ENCODE results near the gene C11orf71.

The C11orf71 gene

DNA sequence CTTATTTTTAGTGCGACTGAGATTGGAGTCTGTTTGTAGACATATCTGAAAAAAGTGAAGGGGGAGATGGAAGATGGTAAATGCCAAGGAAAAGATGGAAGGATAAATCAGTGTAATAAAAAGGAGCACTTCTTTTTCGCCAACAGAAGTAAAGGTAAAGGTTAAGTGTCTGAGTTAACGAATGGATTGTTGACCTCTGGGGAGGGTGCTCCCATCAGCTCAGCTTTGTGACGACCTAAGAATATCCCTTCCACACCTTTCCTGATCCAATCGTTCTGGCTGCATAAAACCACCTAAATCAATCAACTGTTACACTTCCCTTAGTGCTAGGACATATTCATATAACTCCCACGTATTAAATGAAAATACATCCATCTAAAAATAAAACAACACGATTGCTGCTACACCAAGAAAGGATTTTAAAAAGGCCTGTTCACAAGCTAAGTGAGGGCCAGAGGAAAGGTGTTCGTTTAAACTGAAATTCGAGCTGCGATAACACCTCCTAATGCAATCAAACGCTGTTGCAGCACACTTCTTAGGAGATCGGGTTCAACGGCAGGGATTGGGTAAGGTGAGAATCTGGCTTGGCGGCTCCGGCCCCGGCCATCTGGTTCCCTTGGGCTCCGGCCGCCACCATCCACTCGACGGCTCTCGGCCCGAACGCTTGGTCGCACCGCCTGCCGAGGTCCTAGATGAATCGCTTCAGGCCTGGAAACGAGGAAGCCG is 658 bp downstream of the C11orf71 start:
- peak overlapping the region; percentile 94 for H4K8ac ChIP-seq (ENCODE audit: low read depth, low read length)
- H3K79me2 ChIP-seq (ENCODE audit: control insufficient read depth, insufficient read depth, low read length, poor library complexity): peaks cover 11% of the 10 kb centered on the region
- H3K9ac ChIP-seq (ENCODE audit: low read length): peak overlapping the region; percentile 88
- peak overlapping the region; percentile 91 for H2BK5ac ChIP-seq (ENCODE audit: low read depth, low read length, poor library complexity)
- peaks cover 2 to 3% of the 10 kb centered on the region in 2 experiments for H3K4me1 ChIP-seq (ENCODE audit: control insufficient read depth in 1 of 2, insufficient read depth in 2 of 2, low read length in 2 of 2)
- H4K12ac ChIP-seq (ENCODE audit: low read depth, low read length): peak overlapping the region; percentile 82
- H3K27ac ChIP-seq (ENCODE audit: low read depth, low read length): peak overlapping the region; percentile 97
- no peaks in the 10 kb centered on the region for H3K9me3 ChIP-seq (ENCODE audit: insufficient read depth, low read depth, low read length)
- H3K36me3 ChIP-seq (ENCODE audit: control insufficient read depth in 1 of 2, insufficient read depth in 2 of 2, low read length in 2 of 2): peaks cover 0 to 2% of the 10 kb centered on the region in 2 experiments
- H2AK5ac ChIP-seq (ENCODE audit: low read length): peak overlapping the region; percentile 61
- peak overlapping the region; percentile 91 for H3K14ac ChIP-seq (ENCODE audit: low read length)
- peak overlapping the region; percentile 88 for H4K91ac ChIP-seq (ENCODE audit: low read depth, low read length)
- peak overlapping the region; percentile 59 for H3K4me2 ChIP-seq (ENCODE audit: low read length)
- peaks cover 13% of the 10 kb centered on the region for H3K79me1 ChIP-seq (ENCODE audit: low read length)
- H2AFZ ChIP-seq (ENCODE audit: insufficient read depth, low read length, poor library complexity): peak overlapping the region; percentile 18
- H3K4me3 ChIP-seq (ENCODE audit: low read depth, low read length): peak overlapping the region; percentile 77
- H3K27me3 ChIP-seq (ENCODE audit: insufficient read depth, low read length): no peaks in the 10 kb centered on the region
- peak overlapping the region; percentile 28 for H2BK12ac ChIP-seq (ENCODE audit: low read length)
- no peak for DNase-seq
- H3K23ac ChIP-seq (ENCODE audit: low read length): no peak overlapping the region
- H3K18ac ChIP-seq (ENCODE audit: low read length): peak overlapping the region; percentile 92
- H3K4ac ChIP-seq (ENCODE audit: low read depth, low read length): peak overlapping the region; percentile 66
- peak overlapping the region; percentile 71 for H2BK120ac ChIP-seq (ENCODE audit: insufficient read depth, low read length, poor library complexity)
- WGBS (ENCODE audit: extremely low coverage, insufficient coverage, insufficient read length): no CpG with 5 or more reads among the region's 29 CpGs

DNA sequence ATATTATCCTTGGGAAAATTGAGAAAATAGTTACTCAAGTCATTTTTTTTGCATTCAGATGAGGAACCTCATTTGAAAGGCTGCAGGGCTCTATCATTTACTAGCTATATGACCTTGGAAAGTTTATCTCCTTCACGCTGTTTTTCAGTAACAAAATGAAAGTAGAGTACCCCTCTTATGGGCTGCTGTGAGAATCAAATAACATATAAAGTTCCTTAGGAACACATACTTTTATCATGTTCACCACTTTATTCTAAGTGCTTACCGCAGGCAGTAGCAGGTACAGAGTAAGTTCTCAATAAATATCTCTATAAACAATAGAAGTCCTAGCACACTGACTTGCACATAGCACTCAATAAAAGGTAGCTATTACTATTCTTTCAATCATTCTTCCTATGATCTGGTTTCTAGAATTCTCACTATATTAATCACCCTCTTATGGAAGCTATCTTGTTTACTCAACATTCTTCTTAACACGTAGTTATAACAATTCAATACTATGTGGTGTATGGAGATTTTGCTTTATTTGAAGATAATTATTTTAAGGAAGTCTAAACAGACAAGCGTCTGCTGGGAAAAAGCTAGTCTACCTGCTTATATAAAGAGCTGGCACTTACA is 1.9 kb downstream of the C11orf71 start:
- no peak overlapping the region for H2BK5ac ChIP-seq (ENCODE audit: low read depth, low read length, poor library complexity)
- H3K23ac ChIP-seq (ENCODE audit: low read length): no peak overlapping the region
- H3K27ac ChIP-seq (ENCODE audit: low read depth, low read length): no peak overlapping the region
- peaks cover 13% of the 10 kb centered on the region for H3K79me1 ChIP-seq (ENCODE audit: low read length)
- H3K9me3 ChIP-seq (ENCODE audit: insufficient read depth, low read depth, low read length): no peaks in the 10 kb centered on the region
- no peak overlapping the region for H3K4me2 ChIP-seq (ENCODE audit: low read length)
- H4K91ac ChIP-seq (ENCODE audit: low read depth, low read length): no peak overlapping the region
- no peaks in the 10 kb centered on the region for H3K27me3 ChIP-seq (ENCODE audit: insufficient read depth, low read length)
- no peak overlapping the region for H2AK5ac ChIP-seq (ENCODE audit: low read length)
- no peak overlapping the region for H3K4ac ChIP-seq (ENCODE audit: low read depth, low read length)
- no peak overlapping the region for H2AFZ ChIP-seq (ENCODE audit: insufficient read depth, low read length, poor library complexity)
- H3K79me2 ChIP-seq (ENCODE audit: control insufficient read depth, insufficient read depth, low read length, poor library complexity): peaks cover 11% of the 10 kb centered on the region
- no peak overlapping the region for H3K14ac ChIP-seq (ENCODE audit: low read length)
- H3K4me1 ChIP-seq (ENCODE audit: control insufficient read depth in 1 of 2, insufficient read depth in 2 of 2, low read length in 2 of 2): peaks cover 2% of the 10 kb centered on the region in 2 experiments
- H2BK120ac ChIP-seq (ENCODE audit: insufficient read depth, low read length, poor library complexity): no peak overlapping the region
- H3K9ac ChIP-seq (ENCODE audit: low read length): no peak overlapping the region
- no peak for DNase-seq
- no peak overlapping the region for H4K8ac ChIP-seq (ENCODE audit: low read depth, low read length)
- no CpG with 5 or more reads among the region's 4 CpGs for WGBS (ENCODE audit: extremely low coverage, insufficient coverage, insufficient read length)
- H3K4me3 ChIP-seq (ENCODE audit: low read depth, low read length): no peak overlapping the region
- H3K18ac ChIP-seq (ENCODE audit: low read length): no peak overlapping the region
- no peaks in the 10 kb centered on the region for H3K36me3 ChIP-seq (ENCODE audit: control insufficient read depth in 1 of 2, insufficient read depth in 2 of 2, low read length in 2 of 2)
- H2BK12ac ChIP-seq (ENCODE audit: low read length): no peak overlapping the region
- no peak overlapping the region for H4K12ac ChIP-seq (ENCODE audit: low read depth, low read length)

DNA sequence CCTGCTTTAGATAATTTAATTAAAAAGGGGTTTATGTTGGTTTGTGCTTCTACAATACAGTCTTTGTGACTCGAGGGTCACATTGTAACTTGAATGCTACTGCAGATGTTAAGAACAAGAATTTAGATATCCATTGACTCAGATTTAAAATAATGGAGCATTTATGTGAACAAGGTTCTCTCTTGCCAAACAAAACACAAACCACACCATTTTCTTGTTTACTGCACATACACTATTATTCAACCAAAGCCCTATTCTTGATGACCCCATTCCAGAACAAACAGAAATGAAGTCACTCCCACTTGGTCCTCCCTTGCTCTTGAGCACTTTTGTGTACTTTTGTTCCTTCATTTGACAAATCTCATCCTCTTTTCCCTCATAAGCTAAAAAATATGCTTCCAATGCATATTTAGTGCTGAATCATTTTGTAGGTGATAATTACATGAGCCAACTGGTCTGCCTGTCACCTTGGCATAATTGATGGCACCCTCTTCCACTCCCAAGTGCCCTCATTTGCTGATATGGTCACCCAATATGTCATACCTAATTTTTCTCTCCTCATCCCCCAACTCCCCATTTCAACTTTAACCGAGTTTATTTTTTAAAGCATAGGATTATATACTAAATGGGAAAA is 2.8 kb downstream of the C11orf71 start:
- Histone ChIP-seq H3K79me2 (ENCODE audit: control insufficient read depth, insufficient read depth, low read length, poor library complexity) (peaks cover 10% of the 10 kb centered on the region), H3K36me3 (ENCODE audit: control insufficient read depth in 1 of 2, insufficient read depth in 2 of 2, low read length in 2 of 2) (no peaks in the 10 kb centered on the region), H3K4me3 (ENCODE audit: low read depth, low read length) (no peak overlapping the region), H2BK5ac (ENCODE audit: low read depth, low read length, poor library complexity) (no peak overlapping the region), H3K4me1 (ENCODE audit: control insufficient read depth in 1 of 2, insufficient read depth in 2 of 2, low read length in 2 of 2) (peaks cover 2% of the 10 kb centered on the region in 2 experiments), H2AK5ac (ENCODE audit: low read length) (no peak overlapping the region), H3K27me3 (ENCODE audit: insufficient read depth, low read length) (no peaks in the 10 kb centered on the region), H4K12ac (ENCODE audit: low read depth, low read length) (no peak overlapping the region), H3K18ac (ENCODE audit: low read length) (no peak overlapping the region), H3K9ac (ENCODE audit: low read length) (no peak overlapping the region), H4K91ac (ENCODE audit: low read depth, low read length) (no peak overlapping the region), H3K4ac (ENCODE audit: low read depth, low read length) (no peak overlapping the region), H2AFZ (ENCODE audit: insufficient read depth, low read length, poor library complexity) (no peak overlapping the region), H3K4me2 (ENCODE audit: low read length) (no peak overlapping the region), H3K23ac (ENCODE audit: low read length) (no peak overlapping the region), H3K9me3 (ENCODE audit: insufficient read depth, low read depth, low read length) (no peaks in the 10 kb centered on the region), H3K14ac (ENCODE audit: low read length) (no peak overlapping the region), H3K27ac (ENCODE audit: low read depth, low read length) (no peak overlapping the region), H2BK120ac (ENCODE audit: insufficient read depth, low read length, poor library complexity) (no peak overlapping the region), H4K8ac (ENCODE audit: low read depth, low read length) (no peak overlapping the region), H2BK12ac (ENCODE audit: low read length) (no peak overlapping the region), H3K79me1 (ENCODE audit: low read length) (peaks cover 13% of the 10 kb centered on the region)
- WGBS (ENCODE audit: extremely low coverage, insufficient coverage, insufficient read length): 100% methylated on average over 1 of the region's 2 CpGs
- no peak for DNase-seq

DNA sequence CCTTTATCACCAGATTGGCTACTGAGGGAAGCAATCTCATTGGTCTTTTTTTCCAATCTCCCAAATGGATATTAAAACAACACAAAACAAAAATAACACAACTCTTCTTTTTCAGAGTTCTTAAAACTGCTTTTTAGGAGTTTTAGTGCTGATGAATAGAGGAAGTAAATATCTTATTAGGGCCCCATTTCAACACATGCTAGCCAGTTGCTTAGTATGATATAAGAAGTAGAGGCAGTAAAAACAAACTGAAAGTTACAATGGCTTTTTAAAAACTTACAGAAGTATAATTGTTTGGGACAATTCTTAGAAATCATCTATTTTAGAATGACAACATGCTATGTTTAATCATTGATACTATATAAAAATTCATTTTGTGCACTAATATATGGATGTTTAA is 3.4 kb downstream of the C11orf71 start:
- Histone ChIP-seq H3K27me3 (ENCODE audit: insufficient read depth, low read length) (no peaks in the 10 kb centered on the region), H2BK12ac (ENCODE audit: low read length) (no peak overlapping the region), H3K18ac (ENCODE audit: low read length) (no peak overlapping the region), H3K14ac (ENCODE audit: low read length) (no peak overlapping the region), H2AFZ (ENCODE audit: insufficient read depth, low read length, poor library complexity) (no peak overlapping the region), H3K4ac (ENCODE audit: low read depth, low read length) (no peak overlapping the region), H3K36me3 (ENCODE audit: control insufficient read depth in 1 of 2, insufficient read depth in 2 of 2, low read length in 2 of 2) (no peaks in the 10 kb centered on the region), H3K9ac (ENCODE audit: low read length) (no peak overlapping the region), H2BK5ac (ENCODE audit: low read depth, low read length, poor library complexity) (no peak overlapping the region), H4K8ac (ENCODE audit: low read depth, low read length) (no peak overlapping the region), H3K4me3 (ENCODE audit: low read depth, low read length) (no peak overlapping the region), H3K27ac (ENCODE audit: low read depth, low read length) (no peak overlapping the region), H3K23ac (ENCODE audit: low read length) (no peak overlapping the region), H4K12ac (ENCODE audit: low read depth, low read length) (no peak overlapping the region), H3K4me2 (ENCODE audit: low read length) (no peak overlapping the region), H3K79me2 (ENCODE audit: control insufficient read depth, insufficient read depth, low read length, poor library complexity) (peaks cover 9% of the 10 kb centered on the region), H3K9me3 (ENCODE audit: insufficient read depth, low read depth, low read length) (no peaks in the 10 kb centered on the region), H3K79me1 (ENCODE audit: low read length) (peaks cover 13% of the 10 kb centered on the region), H3K4me1 (ENCODE audit: control insufficient read depth in 1 of 2, insufficient read depth in 2 of 2, low read length in 2 of 2) (peaks cover 2% of the 10 kb centered on the region in 2 experiments), H4K91ac (ENCODE audit: low read depth, low read length) (no peak overlapping the region), H2BK120ac (ENCODE audit: insufficient read depth, low read length, poor library complexity) (no peak overlapping the region), H2AK5ac (ENCODE audit: low read length) (no peak overlapping the region)
- DNase-seq: no peak
